Muscle of arm (tissue), 12 donors: ENCODE data around the gene MT2A. TPM values are rescaled to one million over a fixed set of nuclear protein-coding genes. Genes with fewer than 3 reads are reported as not detected.

Experiments used
- polyA plus RNA-seq, 12 donors: library from polyadenylated mRNA; unstranded; fragments of 120-200 nt; gene quantifications; one replicate each; pipeline ENCODE4 v1.2.1, GENCODE V29; 2013; ENCODE audit not compliant: insufficient read length in 12 of 12

MT2A gene
- polyA plus RNA-seq, 12 donors = 17.0 to 71.5 (median 23.2) TPM; not detected in 1

Other genes with a start within 250 kb of the MT2A start
- 100 to 1,000 TPM in 1 of 12 donors, 10 to 100 TPM in 11; 25.9 to 909 (median 60.0) TPM for gene AMFR, start 183.0 kb upstream of the MT2A start, polyA plus RNA-seq
- gene NUDT21, start 157.3 kb upstream of the MT2A start, polyA plus RNA-seq = 10 to 100 TPM in 11 of 12 donors, not detected in 1; 53.7 to 80.5 (median 73.4) TPM
- 100 to 1,000 TPM in 1 of 12 donors, 10 to 100 TPM in 11; 35.0 to 120 (median 40.0) TPM for gene OGFOD1, start 157.0 kb upstream of the MT2A start, polyA plus RNA-seq
- gene BBS2, start 88.6 kb upstream of the MT2A start, polyA plus RNA-seq = 10 to 100 TPM in 11 of 12 donors, not detected in 1; 19.8 to 71.6 (median 49.9) TPM
- not detected for gene MT4, start 43.5 kb upstream of the MT2A start, polyA plus RNA-seq
- gene MT3, start 19.1 kb upstream of the MT2A start, polyA plus RNA-seq = 10 to 100 TPM in 5 of 12 donors, 1 to 10 TPM in 5, not detected in 2; 2.2 to 22.0 (median 9.9) TPM
- 100 to 1,000 TPM in 1 of 12 donors, 10 to 100 TPM in 10, not detected in 1; 11.9 to 138 (median 18.4) TPM for gene MT1E, start 17.2 kb downstream of the MT2A start, polyA plus RNA-seq
- gene MT1M, start 24.1 kb downstream of the MT2A start, polyA plus RNA-seq = 1 to 10 TPM in 3 of 12 donors, under 1 TPM in 6, not detected in 3; 0.53 to 1.3 (median 0.82) TPM
- 1 to 10 TPM in 1 of 12 donors, under 1 TPM in 1, not detected in 10; 0.77 to 1.1 TPM for gene MT1A, start 30.1 kb downstream of the MT2A start, polyA plus RNA-seq
- not detected for gene MT1B, start 43.3 kb downstream of the MT2A start, polyA plus RNA-seq
- 10 to 100 TPM in 1 of 12 donors, 1 to 10 TPM in 7, under 1 TPM in 2, not detected in 2; 0.55 to 38.7 (median 2.0) TPM for gene MT1F, start 49.4 kb downstream of the MT2A start, polyA plus RNA-seq
- gene MT1G, start 59.5 kb downstream of the MT2A start, polyA plus RNA-seq = 100 to 1,000 TPM in 1 of 12 donors, 10 to 100 TPM in 1, 1 to 10 TPM in 5, under 1 TPM in 3, not detected in 2; 0.43 to 744 (median 1.7) TPM
- gene MT1H, start 61.2 kb downstream of the MT2A start, polyA plus RNA-seq = 100 to 1,000 TPM in 1 of 12 donors, 10 to 100 TPM in 1, 1 to 10 TPM in 2, not detected in 8; 1.1 to 179 (median 5.6) TPM
- gene MT1X, start 73.9 kb downstream of the MT2A start, polyA plus RNA-seq = 100 to 1,000 TPM in 1 of 12 donors, 10 to 100 TPM in 4, 1 to 10 TPM in 6, not detected in 1; 7.8 to 137 (median 10.0) TPM
- 10 to 100 TPM in 11 of 12 donors, not detected in 1; 19.8 to 64.2 (median 40.9) TPM for gene NUP93, start 121.5 kb downstream of the MT2A start, polyA plus RNA-seq